HEK293 (cell line): ENCODE measurements around the gene SLC35F4.

Experiments used
- CTCF ChIA-PET: fragments of 350-600 bp; formaldehyde crosslinking; extraction: SDS; loops from one replicate; lab custom pipeline; 2021; ENCODE audit warnings: antibody characterized with exemption; lab: Yijun Ruan, JAX
- POLR2A ChIA-PET: fragments of 300-600 bp; formaldehyde crosslinking; extraction: SDS; loops from one replicate; lab custom pipeline; 2020; ENCODE audit warnings: antibody characterized with exemption, inconsistent platforms; lab: Yijun Ruan, JAX
- H3K27ac ChIP-seq: fragments of 200-500 bp; sonication (Bioruptor generic); 2 replicates; pipeline ENCODE4 v1.5.1; 2014; ENCODE audit warnings: low read depth, low read length, control low read depth, inconsistent platforms; ENCODE audit errors: extremely low read depth
- H3K36me3 ChIP-seq, 2 experiments: fragments of 200-500 bp in 1 of 2; sonication (Bioruptor generic) in 1 of 2; 1 replicate in 1 of 2; 2 replicates in 1 of 2; pipeline ENCODE4 v1.5.1; 2014 to 2017; ENCODE audit warnings: inconsistent platforms in 2 of 2, low read length in 2 of 2; ENCODE audit not compliant: control insufficient read depth in 2 of 2, insufficient read depth in 1 of 2
- H3K4me1 ChIP-seq: fragments of 200-500 bp; sonication (Bioruptor generic); 2 replicates; pipeline ENCODE4 v1.5.1; 2014; ENCODE audit warnings: mild to moderate bottlenecking, low read length, inconsistent platforms; ENCODE audit not compliant: control insufficient read depth, insufficient read depth
- H3K4me3 ChIP-seq: 2 replicates; pipeline ENCODE4 v1.5.1; 2011; ENCODE audit warnings: low read depth, mild to moderate bottlenecking, control low read depth, low read length, moderate library complexity
- H3K9me3 ChIP-seq: fragments of 200-500 bp; sonication (Bioruptor generic); 2 replicates; pipeline ENCODE4 v1.5.1; 2014; ENCODE audit warnings: low read depth, low read length, inconsistent platforms; ENCODE audit not compliant: control insufficient read depth, insufficient read depth
- BCL11B ChIP-seq: fragments of 450-650 bp; formaldehyde crosslinking; IDR thresholded peaks from 2 replicates; pipeline ENCODE4 v1.5.1; 2016; ENCODE audit warnings: low read depth, missing biosample characterization, missing genetic modification characterization
- GLI2 ChIP-seq: fragments of 450-650 bp; formaldehyde crosslinking; IDR thresholded peaks from 2 replicates; pipeline ENCODE4; 2017; ENCODE audit warnings: missing biosample characterization, missing genetic modification characterization, low read depth, borderline replicate concordance
- HOXD13 ChIP-seq: sonication (generic); formaldehyde crosslinking; IDR thresholded peaks from 2 replicates; pipeline ENCODE4 v1.8.0; 2022; ENCODE audit warnings: missing genetic modification reagents, borderline replicate concordance
- IKZF3 ChIP-seq: fragments of 450-650 bp; IDR thresholded peaks from 2 replicates; pipeline ENCODE4 v1.5.0; 2018; ENCODE audit warnings: missing biosample characterization, mild to moderate bottlenecking, missing genetic modification characterization, moderate library complexity
- KLF1 ChIP-seq: fragments of 450-650 bp; formaldehyde crosslinking; IDR thresholded peaks from 2 replicates; pipeline ENCODE4 v1.5.1; 2016; ENCODE audit warnings: missing biosample characterization, missing genetic modification characterization
- OSR2 ChIP-seq: fragments of 450-650 bp; formaldehyde crosslinking; IDR thresholded peaks from 2 replicates; pipeline ENCODE4 v1.5.1; 2016; ENCODE audit warnings: missing biosample characterization, missing genetic modification characterization
- SETDB1 ChIP-seq: IDR thresholded peaks from one replicate; pipeline ENCODE4 v1.6.1; 2017; ENCODE audit warnings: mild to moderate bottlenecking, low read length, moderate library complexity, mixed read lengths; ENCODE audit not compliant: insufficient read length
- SP3 ChIP-seq: fragments of 450-650 bp; formaldehyde crosslinking; IDR thresholded peaks from 2 replicates; pipeline ENCODE4 v1.5.1; 2016; ENCODE audit warnings: missing biosample characterization, missing genetic modification characterization
- TCF7L2 ChIP-seq: IDR thresholded peaks from 2 replicates; pipeline ENCODE4 v1.6.1; 2011; ENCODE audit warnings: low read depth, mild to moderate bottlenecking, inconsistent platforms, low read length, moderate library complexity, borderline replicate concordance
- YY1 ChIP-seq: fragments of 450-650 bp; formaldehyde crosslinking; IDR thresholded peaks from 2 replicates; pipeline ENCODE4 v1.5.1; 2018; ENCODE audit warnings: missing biosample characterization, missing genetic modification characterization
- ZBTB1 ChIP-seq: fragments of 450-650 bp; formaldehyde crosslinking; IDR thresholded peaks from 2 replicates; pipeline ENCODE4 v1.5.1; 2016; ENCODE audit warnings: missing biosample characterization, missing genetic modification characterization
- ZBTB48 ChIP-seq: fragments of 450-650 bp; formaldehyde crosslinking; IDR thresholded peaks from 2 replicates; pipeline ENCODE4 v1.5.1; 2016; ENCODE audit warnings: missing biosample characterization, missing genetic modification characterization
- ZBTB49 ChIP-seq: fragments of 450-650 bp; formaldehyde crosslinking; IDR thresholded peaks from 2 replicates; pipeline ENCODE4 v1.5.1; 2016; ENCODE audit warnings: missing biosample characterization, missing genetic modification characterization, low read depth
- ZFHX2 ChIP-seq: fragments of 450-650 bp; formaldehyde crosslinking; conservative IDR thresholded peaks from 2 replicates; pipeline ENCODE4 v1.5.1; 2016; ENCODE audit warnings: missing biosample characterization, missing genetic modification characterization
- ZFP41 ChIP-seq: fragments of 450-650 bp; formaldehyde crosslinking; IDR thresholded peaks from 2 replicates; pipeline ENCODE4 v1.5.1; 2016; ENCODE audit warnings: missing biosample characterization, missing genetic modification characterization, borderline replicate concordance
- ZNF175 ChIP-seq: fragments of 450-650 bp; formaldehyde crosslinking; IDR thresholded peaks from 2 replicates; pipeline ENCODE4 v1.5.1; 2016; ENCODE audit warnings: missing biosample characterization, missing genetic modification characterization
- ZNF202 ChIP-seq: fragments of 450-650 bp; formaldehyde crosslinking; IDR thresholded peaks from 2 replicates; pipeline ENCODE4 v1.5.1; 2016; ENCODE audit warnings: missing biosample characterization, missing genetic modification characterization, borderline replicate concordance
- ZNF280C ChIP-seq: fragments of 450-650 bp; formaldehyde crosslinking; IDR thresholded peaks from 2 replicates; pipeline ENCODE4 v1.5.1; 2016; ENCODE audit warnings: missing biosample characterization, missing genetic modification characterization
- ZNF561 ChIP-seq: fragments of 450-650 bp; IDR thresholded peaks from 2 replicates; pipeline ENCODE4 v1.5.1; 2018; ENCODE audit warnings: missing biosample characterization, missing genetic modification characterization, borderline replicate concordance
- ZNF624 ChIP-seq: fragments of 450-650 bp; formaldehyde crosslinking; IDR thresholded peaks from 2 replicates; pipeline ENCODE4 v1.5.1; 2017; ENCODE audit warnings: missing biosample characterization, missing genetic modification characterization
- ZNF626 ChIP-seq: fragments of 450-650 bp; sonication (Bioruptor Pico); formaldehyde crosslinking; IDR thresholded peaks from 2 replicates; pipeline ENCODE4 v1.5.1; 2018; ENCODE audit warnings: missing biosample characterization, missing genetic modification characterization, inconsistent platforms
- ZNF629 ChIP-seq: fragments of 450-650 bp; formaldehyde crosslinking; IDR thresholded peaks from 2 replicates; pipeline ENCODE4 v1.5.1; 2017; ENCODE audit warnings: missing biosample characterization, missing genetic modification characterization
- ZNF645 ChIP-seq: fragments of 450-650 bp; formaldehyde crosslinking; IDR thresholded peaks from 2 replicates; pipeline ENCODE4; 2016; ENCODE audit warnings: missing biosample characterization, missing genetic modification characterization
- ZNF777 ChIP-seq: fragments of 450-650 bp; formaldehyde crosslinking; IDR thresholded peaks from 2 replicates; pipeline ENCODE4 v1.5.1; 2017; ENCODE audit warnings: missing biosample characterization, missing genetic modification characterization, borderline replicate concordance
- ZNF785 ChIP-seq: fragments of 450-650 bp; formaldehyde crosslinking; IDR thresholded peaks from 2 replicates; pipeline ENCODE4 v1.5.1; 2016; ENCODE audit warnings: missing biosample characterization, missing genetic modification characterization
- ZNF792 ChIP-seq: fragments of 450-650 bp; formaldehyde crosslinking; IDR thresholded peaks from 2 replicates; pipeline ENCODE4 v1.5.1; 2016; ENCODE audit warnings: missing biosample characterization, missing genetic modification characterization
- ZXDB ChIP-seq: fragments of 450-650 bp; formaldehyde crosslinking; IDR thresholded peaks from 2 replicates; pipeline ENCODE4 v1.5.1; 2016; ENCODE audit warnings: missing biosample characterization, missing genetic modification characterization
- TF ChIP-seq, protein P1 (sequence below): fragments of 450-650 bp; IDR thresholded peaks from 2 replicates; pipeline ENCODE4 v1.5.1; 2018; ENCODE audit warnings: missing biosample characterization, missing genetic modification characterization

The SLC35F4 gene

GRCh38 chr14:57686304-57686703 lies 179.6 kb downstream of the SLC35F4 start:
- ChIA-PET CTCF (interaction anchor here (0.9 kb wide), 1 partner anchor 199 kb away, joined by 4 read pairs; no protein-coding TSS in a partner anchor), POLR2A (no interaction called here)
- Histone ChIP-seq H3K9me3 (no peaks in the 10 kb centered on the region), H3K4me1 (no peaks in the 10 kb centered on the region), H3K36me3 (no peaks in the 10 kb centered on the region), H3K27ac (no peak overlapping the region), H3K4me3 (no peak overlapping the region)
- TF ChIP-seq ZNF626 (tag by site-specific recombination), result no peak
- TF ChIP-seq SP3 (tag by site-specific recombination), result no peak
- TF ChIP-seq KLF1 (tag by site-specific recombination), result no peak
- TF ChIP-seq ZNF202 (tag by site-specific recombination), result no peak
- TF ChIP-seq, protein P1, sequence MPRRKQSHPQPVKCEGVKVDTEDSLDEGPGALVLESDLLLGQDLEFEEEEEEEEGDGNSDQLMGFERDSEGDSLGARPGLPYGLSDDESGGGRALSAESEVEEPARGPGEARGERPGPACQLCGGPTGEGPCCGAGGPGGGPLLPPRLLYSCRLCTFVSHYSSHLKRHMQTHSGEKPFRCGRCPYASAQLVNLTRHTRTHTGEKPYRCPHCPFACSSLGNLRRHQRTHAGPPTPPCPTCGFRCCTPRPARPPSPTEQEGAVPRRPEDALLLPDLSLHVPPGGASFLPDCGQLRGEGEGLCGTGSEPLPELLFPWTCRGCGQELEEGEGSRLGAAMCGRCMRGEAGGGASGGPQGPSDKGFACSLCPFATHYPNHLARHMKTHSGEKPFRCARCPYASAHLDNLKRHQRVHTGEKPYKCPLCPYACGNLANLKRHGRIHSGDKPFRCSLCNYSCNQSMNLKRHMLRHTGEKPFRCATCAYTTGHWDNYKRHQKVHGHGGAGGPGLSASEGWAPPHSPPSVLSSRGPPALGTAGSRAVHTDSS, result no peak
- no peak for TF ChIP-seq ZBTB49
- no peak for TF ChIP-seq HOXD13
- TF ChIP-seq YY1 (tag by site-specific recombination), result no peak
- TF ChIP-seq ZNF645, result no peak
- no peak for TF ChIP-seq ZFHX2
- no peak for TF ChIP-seq ZNF175 (tag by site-specific recombination)
- no peak for TF ChIP-seq ZNF777
- TF ChIP-seq ZBTB1, result no peak
- TF ChIP-seq SETDB1, result no peak
- TF ChIP-seq ZNF624 (tag by site-specific recombination), result no peak
- no peak for TF ChIP-seq BCL11B

DNA sequence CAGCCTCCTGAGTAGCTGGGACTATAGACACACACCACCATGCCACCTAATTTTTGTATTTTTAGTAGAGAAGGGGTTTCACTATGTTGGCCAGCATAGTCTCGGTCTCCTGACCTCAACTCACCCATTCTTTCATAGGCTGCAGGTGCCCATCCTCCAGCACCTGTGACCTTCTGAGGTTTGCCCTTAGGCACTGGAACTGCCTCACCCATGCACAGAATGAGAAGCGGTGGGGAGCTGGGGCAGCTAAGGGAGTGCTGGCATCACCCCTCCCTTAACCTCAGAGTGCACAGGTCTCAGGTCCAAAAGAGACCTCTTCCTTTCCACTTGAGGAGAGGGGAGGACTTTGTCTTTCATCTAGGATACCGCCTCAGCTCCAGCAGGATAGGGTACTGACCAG lies 194.9 kb downstream of the SLC35F4 start:
- Histone ChIP-seq H3K36me3 (no peaks in the 10 kb centered on the region), H3K4me1 (no peaks in the 10 kb centered on the region), H3K4me3 (no peak overlapping the region), H3K9me3 (no peaks in the 10 kb centered on the region), H3K27ac (no peak overlapping the region)
- ChIA-PET POLR2A (no interaction called here), CTCF (no interaction called here)
- TF ChIP-seq ZFP41 (tag by site-specific recombination), result no peak
- no peak for TF ChIP-seq IKZF3 (tag by site-specific recombination)
- no peak for TF ChIP-seq ZBTB48 (tag by site-specific recombination)
- no peak for TF ChIP-seq ZBTB49
- no peak for TF ChIP-seq ZNF785
- TF ChIP-seq ZNF561 (tag by site-specific recombination), result no peak
- TF ChIP-seq ZXDB (tag by site-specific recombination), result no peak
- TF ChIP-seq ZNF792 (tag by site-specific recombination), result no peak
- no peak for TF ChIP-seq TCF7L2
- TF ChIP-seq ZNF629 (tag by site-specific recombination), result no peak
- TF ChIP-seq ZNF280C (tag by site-specific recombination), result no peak
- TF ChIP-seq GLI2 (tag by site-specific recombination), result no peak
- TF ChIP-seq OSR2, result no peak
- no peak for TF ChIP-seq YY1 (tag by site-specific recombination)
